Neural progenitor cell (in vitro differentiated cells): ENCODE measurements around the gene OR10D3.

Source experiments
- EZH2 ChIP-seq: fragments of 200-600 bp; sonication (generic); IDR thresholded peaks from 2 replicates; pipeline ENCODE4 v1.6.1; 2017; ENCODE audit warnings: antibody characterized with exemption, mild to moderate bottlenecking, moderate library complexity
- EZH2phosphoT487 ChIP-seq: fragments of 200-600 bp; sonication (generic); IDR thresholded peaks from 2 replicates; pipeline ENCODE4 v1.6.1; 2017; ENCODE audit warnings: antibody characterized with exemption
- TF ChIP-seq, protein P1 (sequence below): fragments of 200-600 bp; sonication (generic); IDR thresholded peaks from 2 replicates; pipeline ENCODE4 v1.5.1; 2017; ENCODE audit warnings: antibody characterized with exemption, mild to moderate bottlenecking

DNA sequence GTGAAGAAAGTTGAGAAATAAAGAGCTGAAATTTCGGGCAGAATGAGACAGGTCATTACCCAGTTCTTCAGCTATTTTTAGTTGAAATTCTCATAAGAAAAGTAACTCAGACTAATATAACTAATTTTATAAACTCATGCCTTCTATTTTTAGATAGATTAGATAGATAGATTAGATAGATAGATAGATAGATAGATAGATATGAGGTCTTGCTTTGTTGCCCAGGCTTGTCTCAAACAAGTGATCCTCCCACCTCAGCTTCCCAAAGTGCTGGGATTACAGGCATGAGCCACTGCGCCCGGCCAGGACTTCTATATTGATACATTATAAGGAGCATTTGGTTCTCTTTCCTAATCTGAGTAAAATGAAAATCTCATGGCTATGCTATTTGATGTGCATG is 30.9 kb downstream of the OR10D3 start:
- TF ChIP-seq, protein P1, sequence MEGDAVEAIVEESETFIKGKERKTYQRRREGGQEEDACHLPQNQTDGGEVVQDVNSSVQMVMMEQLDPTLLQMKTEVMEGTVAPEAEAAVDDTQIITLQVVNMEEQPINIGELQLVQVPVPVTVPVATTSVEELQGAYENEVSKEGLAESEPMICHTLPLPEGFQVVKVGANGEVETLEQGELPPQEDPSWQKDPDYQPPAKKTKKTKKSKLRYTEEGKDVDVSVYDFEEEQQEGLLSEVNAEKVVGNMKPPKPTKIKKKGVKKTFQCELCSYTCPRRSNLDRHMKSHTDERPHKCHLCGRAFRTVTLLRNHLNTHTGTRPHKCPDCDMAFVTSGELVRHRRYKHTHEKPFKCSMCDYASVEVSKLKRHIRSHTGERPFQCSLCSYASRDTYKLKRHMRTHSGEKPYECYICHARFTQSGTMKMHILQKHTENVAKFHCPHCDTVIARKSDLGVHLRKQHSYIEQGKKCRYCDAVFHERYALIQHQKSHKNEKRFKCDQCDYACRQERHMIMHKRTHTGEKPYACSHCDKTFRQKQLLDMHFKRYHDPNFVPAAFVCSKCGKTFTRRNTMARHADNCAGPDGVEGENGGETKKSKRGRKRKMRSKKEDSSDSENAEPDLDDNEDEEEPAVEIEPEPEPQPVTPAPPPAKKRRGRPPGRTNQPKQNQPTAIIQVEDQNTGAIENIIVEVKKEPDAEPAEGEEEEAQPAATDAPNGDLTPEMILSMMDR, result no peak
- TF ChIP-seq EZH2 (no peak), EZH2phosphoT487 (no peak)
